ENCODE measurements around the gene SAFB2. TPM values are rescaled to one million over a fixed set of nuclear protein-coding genes. Genes with fewer than 3 reads are reported as not detected.
A peak's percentile ranks its signal among the peaks of the same experiment; 100 is the strongest.

SAFB2 gene
- total RNA-seq, 2 experiments from 2014 or later: 108 to 118 TPM

- intact Hi-C loops (cut with micrococcal nuclease): loop anchor here (10.0 kb wide), 1 partner anchor 346 kb away; the partner anchor contains the start of gene RANBP3
- Mint-ChIP-seq H3K4me3 (no peak overlapping the region), H3K27ac (peak overlapping the region; percentile 12), H3K27me3 (ENCODE audit: low read depth) (no peaks in the 10 kb centered on the region), H3K4me1 (ENCODE audit: low read depth) (peaks cover 82% of the 10 kb centered on the region), H3K36me3 (ENCODE audit: low read depth) (peaks cover 54% of the 10 kb centered on the region), H3K9me3 (no peaks in the 10 kb centered on the region)
- DNase-seq: no peak
- CTCF ChIA-PET: no interaction called here
Measured at GRCh38 chr19:5628919-5629481, 6.4 kb upstream of the SAFB2 start.

- CTCF ChIA-PET: no interaction called here
- no peak for DNase-seq
- Mint-ChIP-seq H3K36me3 (ENCODE audit: low read depth) (peaks cover 58% of the 10 kb centered on the region), H3K4me1 (ENCODE audit: low read depth) (peaks cover 80% of the 10 kb centered on the region), H3K27ac (peak overlapping the region; percentile 12), H3K4me3 (no peak overlapping the region), H3K9me3 (no peaks in the 10 kb centered on the region), H3K27me3 (ENCODE audit: low read depth) (no peaks in the 10 kb centered on the region)
- intact Hi-C loops (cut with micrococcal nuclease): loop anchor here (10.0 kb wide), 1 partner anchor 346 kb away; the partner anchor contains the start of gene RANBP3
Measured at GRCh38 chr19:5628461-5628860, 5.9 kb upstream of the SAFB2 start.

GRCh38 chr19:5627395-5627904, 4.9 kb upstream of the SAFB2 start:
- intact Hi-C loops (cut with micrococcal nuclease): loop anchor here (1.0 to 10.0 kb wide), 2 partner anchors 163 to 347 kb away; partner anchors contain the start of gene RANBP3
- no peak overlapping the region for H3K4me3 Mint-ChIP-seq
- peaks cover 71% of the 10 kb centered on the region for H3K4me1 Mint-ChIP-seq (ENCODE audit: low read depth)
- no peaks in the 10 kb centered on the region for H3K27me3 Mint-ChIP-seq (ENCODE audit: low read depth)
- CTCF ChIA-PET: no interaction called here
- DNase-seq: peak; percentile 81
- H3K27ac Mint-ChIP-seq: peak overlapping the region; percentile 70
- peaks cover 61% of the 10 kb centered on the region for H3K36me3 Mint-ChIP-seq (ENCODE audit: low read depth)
- no peaks in the 10 kb centered on the region for H3K9me3 Mint-ChIP-seq

GRCh38 chr19:5625641-5626040, 3.1 kb upstream of the SAFB2 start:
- intact Hi-C loops (cut with micrococcal nuclease): loop anchor here (10.0 kb wide), 1 partner anchor 349 kb away; the partner anchor contains the start of gene RANBP3
- Mint-ChIP-seq H3K4me1 (ENCODE audit: low read depth) (peaks cover 65% of the 10 kb centered on the region), H3K9me3 (no peaks in the 10 kb centered on the region), H3K36me3 (ENCODE audit: low read depth) (peaks cover 62% of the 10 kb centered on the region), H3K27me3 (ENCODE audit: low read depth) (no peaks in the 10 kb centered on the region), H3K4me3 (peak overlapping the region; percentile 100), H3K27ac (peak overlapping the region; percentile 12)
- DNase-seq: no peak
- CTCF ChIA-PET: interaction anchor here (1.7 kb wide), 1 partner anchor 61 kb away, joined by 5 read pairs; no protein-coding TSS in a partner anchor

GRCh38 chr19:5624741-5625278, 2.2 kb upstream of the SAFB2 start:
- Mint-ChIP-seq H3K36me3 (ENCODE audit: low read depth) (peaks cover 67% of the 10 kb centered on the region), H3K27me3 (ENCODE audit: low read depth) (no peaks in the 10 kb centered on the region), H3K4me1 (ENCODE audit: low read depth) (peaks cover 70% of the 10 kb centered on the region), H3K4me3 (peak overlapping the region; percentile 100), H3K27ac (peak overlapping the region; percentile 85), H3K9me3 (no peaks in the 10 kb centered on the region)
- CTCF ChIA-PET: interaction anchor here (1.7 kb wide), 1 partner anchor 62 kb away, joined by 5 read pairs; no protein-coding TSS in a partner anchor
- no peak for DNase-seq
- intact Hi-C loops (cut with micrococcal nuclease): loop anchor here (5.0 to 10.0 kb wide), 3 partner anchors 277 to 713 kb away; partner anchors contain the start of genes NDUFA11, RANBP3 and VMAC

GRCh38 chr19:5624018-5624663, 1.6 kb upstream of the SAFB2 start:
- Mint-ChIP-seq H3K36me3 (ENCODE audit: low read depth) (peaks cover 68% of the 10 kb centered on the region), H3K4me1 (ENCODE audit: low read depth) (peaks cover 69% of the 10 kb centered on the region), H3K4me3 (peak overlapping the region; percentile 100), H3K9me3 (no peaks in the 10 kb centered on the region), H3K27ac (peak overlapping the region; percentile 85), H3K27me3 (ENCODE audit: low read depth) (no peaks in the 10 kb centered on the region)
- intact Hi-C loops (cut with micrococcal nuclease): loop anchor here (5.0 to 10.0 kb wide), 3 partner anchors 278 to 712 kb away; partner anchors contain the start of genes NDUFA11, RANBP3 and VMAC
- peak; percentile 41 for DNase-seq
- CTCF ChIA-PET: interaction anchor here (0.6 to 1.7 kb wide), 2 partner anchors 13 to 62 kb away, joined by 3 to 5 read pairs; no protein-coding TSS in a partner anchor

GRCh38 chr19:5623397-5624017, 931 bp upstream of the SAFB2 start:
- peaks cover 69% of the 10 kb centered on the region for H3K4me1 Mint-ChIP-seq (ENCODE audit: low read depth)

GRCh38 chr19:5621945-5622464, 571 bp downstream of the SAFB2 start:
- Mint-ChIP-seq H3K27ac (peak overlapping the region; percentile 94), H3K36me3 (ENCODE audit: low read depth) (peaks cover 61% of the 10 kb centered on the region)

More at GRCh38 chr19:5623397-5624017, 931 bp upstream of the SAFB2 start:
- Mint-ChIP-seq H3K27me3 (ENCODE audit: low read depth) (no peaks in the 10 kb centered on the region), H3K4me3 (peak overlapping the region; percentile 100), H3K27ac (peak overlapping the region; percentile 99), H3K9me3 (no peaks in the 10 kb centered on the region), H3K36me3 (ENCODE audit: low read depth) (peaks cover 66% of the 10 kb centered on the region)
- CTCF ChIA-PET: interaction anchor here (0.6 to 1.3 kb wide), 3 partner anchors 14 to 66 kb away, joined by 3 to 12 read pairs (median 5); partner anchors contain the start of gene RPL36
- peak; percentile 23 for DNase-seq
- intact Hi-C loops (cut with micrococcal nuclease): loop anchor here (1.0 to 10.0 kb wide), 5 partner anchors 57 to 711 kb away; partner anchors contain the start of genes MICOS13, NDUFA11, RANBP3 and VMAC

GRCh38 chr19:5621311-5621944, 1.1 kb downstream of the SAFB2 start:
- peaks cover 62% of the 10 kb centered on the region for H3K4me1 Mint-ChIP-seq (ENCODE audit: low read depth)
- H3K27ac Mint-ChIP-seq: peak overlapping the region; percentile 94
- CTCF ChIA-PET: interaction anchor here (0.7 to 1.0 kb wide), 3 partner anchors 16 to 183 kb away, joined by 3 to 5 read pairs (median 4); partner anchors contain the start of gene RPL36
- peak overlapping the region; percentile 100 for H3K4me3 Mint-ChIP-seq
- DNase-seq: no peak
- no peaks in the 10 kb centered on the region for H3K9me3 Mint-ChIP-seq
- H3K27me3 Mint-ChIP-seq (ENCODE audit: low read depth): no peaks in the 10 kb centered on the region
- intact Hi-C loops (cut with micrococcal nuclease): loop anchor here (5.0 to 10.0 kb wide), 3 partner anchors 281 to 709 kb away; partner anchors contain the start of genes NDUFA11, RANBP3 and VMAC
- peaks cover 59% of the 10 kb centered on the region for H3K36me3 Mint-ChIP-seq (ENCODE audit: low read depth)

More at GRCh38 chr19:5621945-5622464, 571 bp downstream of the SAFB2 start:
- H3K27me3 Mint-ChIP-seq (ENCODE audit: low read depth): no peaks in the 10 kb centered on the region
- CTCF ChIA-PET: interaction anchor here (0.7 to 1.3 kb wide), 5 partner anchors 11 to 182 kb away, joined by 3 to 12 read pairs (median 5); partner anchors contain the start of gene RPL36
- peaks cover 68% of the 10 kb centered on the region for H3K4me1 Mint-ChIP-seq (ENCODE audit: low read depth)
- no peaks in the 10 kb centered on the region for H3K9me3 Mint-ChIP-seq
- intact Hi-C loops (cut with micrococcal nuclease): loop anchor here (1.0 to 10.0 kb wide), 7 partner anchors 68 to 710 kb away; partner anchors contain the start of genes CATSPERD, LONP1, NDUFA11 and RANBP3
- peak overlapping the region; percentile 100 for H3K4me3 Mint-ChIP-seq
- DNase-seq: peak; percentile 56

GRCh38 chr19:5619946-5620345, 2.6 kb downstream of the SAFB2 start:
- no peak for DNase-seq
- no peaks in the 10 kb centered on the region for H3K9me3 Mint-ChIP-seq
- H3K27me3 Mint-ChIP-seq (ENCODE audit: low read depth): no peaks in the 10 kb centered on the region
- no peak overlapping the region for H3K4me3 Mint-ChIP-seq
- H3K36me3 Mint-ChIP-seq (ENCODE audit: low read depth): peaks cover 59% of the 10 kb centered on the region
- intact Hi-C loops (cut with micrococcal nuclease): loop anchor here (5.0 to 10.0 kb wide), 3 partner anchors 282 to 708 kb away; partner anchors contain the start of genes NDUFA11, RANBP3 and VMAC
- CTCF ChIA-PET: interaction anchor here (0.6 to 0.8 kb wide), 2 partner anchors 97 to 100 kb away, joined by 3 to 4 read pairs; no protein-coding TSS in a partner anchor
- H3K4me1 Mint-ChIP-seq (ENCODE audit: low read depth): peaks cover 47% of the 10 kb centered on the region
- no peak overlapping the region for H3K27ac Mint-ChIP-seq

GRCh38 chr19:5618591-5618990, 4.0 kb downstream of the SAFB2 start:
- DNase-seq: no peak
- H3K27me3 Mint-ChIP-seq (ENCODE audit: low read depth): no peaks in the 10 kb centered on the region
- H3K4me3 Mint-ChIP-seq: no peak overlapping the region
- peaks cover 41% of the 10 kb centered on the region for H3K4me1 Mint-ChIP-seq (ENCODE audit: low read depth)
- no peaks in the 10 kb centered on the region for H3K9me3 Mint-ChIP-seq
- H3K36me3 Mint-ChIP-seq (ENCODE audit: low read depth): peaks cover 59% of the 10 kb centered on the region
- CTCF ChIA-PET: interaction anchor here (0.5 kb wide), 1 partner anchor 39 kb away, joined by 5 read pairs; no protein-coding TSS in a partner anchor
- intact Hi-C loops (cut with micrococcal nuclease): no loop called here
- H3K27ac Mint-ChIP-seq: peak overlapping the region; percentile 1
